ENCODE data around the gene NPAS3.

DNA sequence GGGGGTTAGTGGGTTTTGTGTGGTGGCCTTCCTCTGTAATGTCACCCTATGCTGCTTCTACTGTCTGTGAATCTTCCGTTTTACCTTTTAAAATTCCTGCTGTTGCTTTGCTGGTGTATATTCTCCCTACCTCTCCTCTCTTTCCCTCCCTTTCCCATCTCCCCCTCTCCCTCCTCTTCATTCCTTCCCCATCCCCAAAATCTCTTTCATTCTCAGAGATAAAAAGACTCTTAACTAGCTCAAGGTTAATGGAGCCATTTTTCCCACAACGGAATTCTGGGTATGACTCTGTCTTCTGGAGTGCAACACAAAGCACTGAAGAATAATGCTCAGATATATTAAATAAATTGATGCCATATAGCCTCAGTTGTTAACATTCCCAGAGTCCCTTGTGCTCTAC, 864.1 kb downstream of the NPAS3 start:
- TF ChIP-seq, protein P1, sequence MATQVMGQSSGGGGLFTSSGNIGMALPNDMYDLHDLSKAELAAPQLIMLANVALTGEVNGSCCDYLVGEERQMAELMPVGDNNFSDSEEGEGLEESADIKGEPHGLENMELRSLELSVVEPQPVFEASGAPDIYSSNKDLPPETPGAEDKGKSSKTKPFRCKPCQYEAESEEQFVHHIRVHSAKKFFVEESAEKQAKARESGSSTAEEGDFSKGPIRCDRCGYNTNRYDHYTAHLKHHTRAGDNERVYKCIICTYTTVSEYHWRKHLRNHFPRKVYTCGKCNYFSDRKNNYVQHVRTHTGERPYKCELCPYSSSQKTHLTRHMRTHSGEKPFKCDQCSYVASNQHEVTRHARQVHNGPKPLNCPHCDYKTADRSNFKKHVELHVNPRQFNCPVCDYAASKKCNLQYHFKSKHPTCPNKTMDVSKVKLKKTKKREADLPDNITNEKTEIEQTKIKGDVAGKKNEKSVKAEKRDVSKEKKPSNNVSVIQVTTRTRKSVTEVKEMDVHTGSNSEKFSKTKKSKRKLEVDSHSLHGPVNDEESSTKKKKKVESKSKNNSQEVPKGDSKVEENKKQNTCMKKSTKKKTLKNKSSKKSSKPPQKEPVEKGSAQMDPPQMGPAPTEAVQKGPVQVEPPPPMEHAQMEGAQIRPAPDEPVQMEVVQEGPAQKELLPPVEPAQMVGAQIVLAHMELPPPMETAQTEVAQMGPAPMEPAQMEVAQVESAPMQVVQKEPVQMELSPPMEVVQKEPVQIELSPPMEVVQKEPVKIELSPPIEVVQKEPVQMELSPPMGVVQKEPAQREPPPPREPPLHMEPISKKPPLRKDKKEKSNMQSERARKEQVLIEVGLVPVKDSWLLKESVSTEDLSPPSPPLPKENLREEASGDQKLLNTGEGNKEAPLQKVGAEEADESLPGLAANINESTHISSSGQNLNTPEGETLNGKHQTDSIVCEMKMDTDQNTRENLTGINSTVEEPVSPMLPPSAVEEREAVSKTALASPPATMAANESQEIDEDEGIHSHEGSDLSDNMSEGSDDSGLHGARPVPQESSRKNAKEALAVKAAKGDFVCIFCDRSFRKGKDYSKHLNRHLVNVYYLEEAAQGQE (IDR thresholded peaks at IDR 0.05; ENCODE audit: insufficient read depth in 1 of 2, low read depth in 2 of 2, low read length in 2 of 2) = no peak
- TF ChIP-seq SIN3A (IDR thresholded peaks at IDR 0.05; ENCODE audit: borderline replicate concordance, insufficient read depth, low read length) = no peak
- TF ChIP-seq POLR2AphosphoS5 (IDR thresholded peaks at IDR 0.05; ENCODE audit: low read depth, low read length) = no peak
- TF ChIP-seq FOXP2 (optimal IDR thresholded peaks at IDR 0.05; ENCODE audit: borderline replicate concordance, extremely low read depth, extremely low read length, insufficient read depth) = no peak
- TF ChIP-seq TAF1 (IDR thresholded peaks at IDR 0.05; ENCODE audit: borderline replicate concordance, insufficient read depth, low read length) = no peak

Data from PFSK-1 (cell line).